AG09309 (cell line): ENCODE results near the gene ABCF1.

Experiments
- DNase-seq: peaks from one replicate; pipeline ENCODE4 v3.0.0-alpha.2; 2010; ENCODE audit warnings: low read depth
- H3K4me3 ChIP-seq: 2 replicates; pipeline ENCODE4 v1.5.1; 2011; ENCODE audit warnings: mild to moderate bottlenecking, low read depth, low read length, moderate library complexity; ENCODE audit not compliant: control insufficient read depth
- TF ChIP-seq, protein P1 (sequence below): IDR thresholded peaks from 2 replicates; pipeline ENCODE4 v1.5.1; 2011; ENCODE audit warnings: mild to moderate bottlenecking, low read depth, low read length, inconsistent platforms; ENCODE audit not compliant: insufficient read depth, control insufficient read depth; ENCODE audit errors: missing control alignments

The ABCF1 gene

DNA sequence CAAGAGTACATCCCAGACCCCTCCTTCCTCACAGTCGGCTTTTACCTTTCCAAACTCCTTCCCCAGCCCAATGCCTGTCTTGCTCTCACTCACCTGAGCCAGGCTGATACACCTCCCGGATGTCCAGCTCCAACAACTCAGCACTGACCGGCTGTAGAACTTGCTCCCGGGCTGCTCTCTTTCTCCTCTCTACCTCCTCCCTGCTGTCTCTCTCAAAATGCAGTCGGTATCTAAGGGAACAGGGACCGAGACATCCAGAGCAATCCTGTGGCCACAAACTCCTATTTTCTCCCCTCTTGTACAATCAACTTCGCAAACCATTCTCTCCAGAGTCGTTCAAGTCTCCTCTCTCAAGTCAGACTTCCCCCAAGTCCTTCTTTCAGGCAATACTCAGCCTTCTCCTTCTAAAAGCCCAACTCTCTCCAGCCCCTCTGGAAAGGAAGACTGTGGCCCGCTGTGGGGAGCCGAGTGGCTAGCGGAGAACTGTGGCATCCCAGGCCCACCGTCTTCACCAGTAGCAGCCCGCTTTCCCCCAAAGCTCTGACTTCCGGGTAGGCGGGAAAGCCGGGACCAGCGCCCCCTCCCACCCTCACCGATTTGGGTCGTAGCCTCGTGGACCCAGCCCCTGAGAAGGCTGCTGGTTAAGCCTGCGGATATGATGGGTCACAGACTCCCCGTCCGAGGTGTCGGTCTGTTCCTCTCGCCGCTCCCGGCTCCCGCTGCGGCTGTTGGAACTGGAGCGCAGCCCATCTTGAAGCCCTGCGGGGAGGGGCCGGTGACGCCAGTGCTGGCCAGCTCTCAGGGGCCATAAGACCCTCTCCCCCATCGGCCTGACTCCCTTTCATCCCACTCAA, 16.1 kb upstream of the ABCF1 start:
- TF ChIP-seq, protein P1, sequence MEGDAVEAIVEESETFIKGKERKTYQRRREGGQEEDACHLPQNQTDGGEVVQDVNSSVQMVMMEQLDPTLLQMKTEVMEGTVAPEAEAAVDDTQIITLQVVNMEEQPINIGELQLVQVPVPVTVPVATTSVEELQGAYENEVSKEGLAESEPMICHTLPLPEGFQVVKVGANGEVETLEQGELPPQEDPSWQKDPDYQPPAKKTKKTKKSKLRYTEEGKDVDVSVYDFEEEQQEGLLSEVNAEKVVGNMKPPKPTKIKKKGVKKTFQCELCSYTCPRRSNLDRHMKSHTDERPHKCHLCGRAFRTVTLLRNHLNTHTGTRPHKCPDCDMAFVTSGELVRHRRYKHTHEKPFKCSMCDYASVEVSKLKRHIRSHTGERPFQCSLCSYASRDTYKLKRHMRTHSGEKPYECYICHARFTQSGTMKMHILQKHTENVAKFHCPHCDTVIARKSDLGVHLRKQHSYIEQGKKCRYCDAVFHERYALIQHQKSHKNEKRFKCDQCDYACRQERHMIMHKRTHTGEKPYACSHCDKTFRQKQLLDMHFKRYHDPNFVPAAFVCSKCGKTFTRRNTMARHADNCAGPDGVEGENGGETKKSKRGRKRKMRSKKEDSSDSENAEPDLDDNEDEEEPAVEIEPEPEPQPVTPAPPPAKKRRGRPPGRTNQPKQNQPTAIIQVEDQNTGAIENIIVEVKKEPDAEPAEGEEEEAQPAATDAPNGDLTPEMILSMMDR: no peak
- DNase-seq: no peak

DNA sequence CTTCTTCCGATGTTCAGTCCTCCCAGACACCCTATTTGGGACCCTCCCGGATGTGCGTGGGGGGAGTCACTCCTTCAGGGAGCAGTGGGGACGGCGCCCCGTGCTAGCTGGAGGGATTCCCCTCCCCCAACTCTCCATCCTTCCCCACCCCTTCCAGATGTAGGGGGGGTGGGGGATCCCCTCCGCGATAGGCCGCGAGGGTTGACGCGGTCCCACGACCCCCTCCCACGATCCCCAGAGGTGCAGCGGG, 15.5 kb upstream of the ABCF1 start:
- no peak for DNase-seq
- TF ChIP-seq, protein P1: no peak
- peak overlapping the region; percentile 87 for H3K4me3 ChIP-seq

More for the DNA sequence above, 16.1 kb upstream of the ABCF1 start:
- peak overlapping the region; percentile 87 for H3K4me3 ChIP-seq

DNA sequence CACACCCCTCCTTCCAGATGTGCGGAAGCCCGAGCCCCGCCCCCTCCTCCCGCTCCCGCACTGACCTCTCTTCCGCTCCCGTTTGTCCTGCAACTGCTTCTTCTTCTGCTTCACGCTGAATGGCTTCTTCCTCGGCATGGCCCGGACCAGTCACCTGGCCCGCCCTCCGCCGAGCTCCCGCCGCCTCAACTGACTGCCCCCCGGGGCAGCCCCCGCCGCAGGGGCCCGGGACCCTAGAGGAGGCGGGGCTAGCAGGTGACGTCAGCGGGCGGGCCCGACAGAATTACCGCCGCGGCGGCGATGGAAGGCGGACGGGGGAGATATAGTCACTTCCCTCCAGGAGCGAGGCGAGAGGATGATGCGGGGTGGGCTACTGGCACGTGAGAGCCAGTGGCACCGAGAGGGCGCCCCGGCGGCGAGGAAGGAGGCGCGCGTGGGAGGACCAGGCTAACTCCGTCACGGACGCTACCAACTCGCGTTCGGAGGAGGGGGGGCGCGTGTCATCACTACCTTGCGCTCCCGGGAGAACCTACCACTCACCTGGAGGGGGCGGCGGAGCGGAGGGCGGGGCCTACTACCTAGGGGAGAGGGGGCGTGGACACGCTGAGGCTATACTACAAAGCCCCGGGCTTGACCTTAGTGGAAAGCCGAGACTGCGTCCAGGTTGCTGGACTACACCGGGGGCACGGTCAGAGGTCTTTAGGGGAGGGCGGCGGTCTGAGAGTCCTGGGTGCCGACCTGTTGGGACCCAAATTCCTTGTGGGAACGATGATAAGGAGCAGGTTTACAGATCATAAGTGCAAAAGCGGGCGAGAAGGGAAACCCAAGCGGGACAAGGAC, 15.0 kb upstream of the ABCF1 start, which contains the start of gene GNL1:
TSS of gene GNL1 (minus strand) at position 424 of the 840 bp plus-strand sequence. CDS start at position 138, 286 bp downstream.
- peak; percentile 62 for DNase-seq
- peak within 1 kb of the TSS; percentile 87 for H3K4me3 ChIP-seq
- TF ChIP-seq, protein P1: no peak

DNA sequence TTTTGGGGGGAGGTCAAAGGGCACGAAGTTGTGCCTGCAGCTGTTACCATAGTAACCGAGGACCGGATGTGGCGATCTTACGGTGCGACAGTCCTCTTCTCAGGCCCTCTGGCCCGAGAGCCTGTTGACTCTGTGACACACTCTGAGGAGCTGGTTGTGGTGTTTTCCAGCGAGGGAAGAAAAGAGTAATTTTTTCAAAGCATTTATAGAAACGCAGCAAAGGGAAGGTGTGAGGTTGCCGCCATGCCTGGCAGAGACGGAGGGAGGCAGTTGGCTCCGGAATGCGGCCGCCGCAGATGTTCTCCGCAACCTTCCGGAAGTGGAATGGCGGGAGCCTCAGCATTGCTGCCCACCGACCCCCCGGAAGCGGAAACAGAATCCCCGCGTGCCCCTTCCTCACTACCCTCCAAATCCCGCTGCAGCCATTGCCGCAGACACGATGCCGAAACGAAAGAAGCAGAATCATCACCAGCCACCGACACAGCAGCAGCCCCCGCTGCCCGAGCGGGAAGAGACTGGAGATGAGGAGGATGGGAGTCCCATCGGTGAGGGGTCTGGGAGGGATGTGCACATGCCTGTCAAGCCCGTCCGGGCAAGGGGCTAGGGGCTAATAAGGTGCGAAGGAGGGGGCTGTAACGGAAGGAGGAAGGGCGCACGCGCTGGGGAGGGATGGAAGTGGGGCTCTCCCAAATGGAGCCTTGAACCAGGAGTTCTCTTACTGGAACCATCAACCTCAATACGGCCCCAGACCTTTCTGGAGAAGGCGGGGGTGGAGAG, 14.1 kb upstream of the ABCF1 start, which contains the start of gene PRR3:
TSS of gene PRR3 (plus strand) at position 390 of the 777 bp plus-strand sequence. CDS start at position 440, 50 bp downstream.
- TF ChIP-seq, protein P1: no peak
- peak within 1 kb of the TSS; percentile 87 for H3K4me3 ChIP-seq
- peak; percentile 66 for DNase-seq

DNA sequence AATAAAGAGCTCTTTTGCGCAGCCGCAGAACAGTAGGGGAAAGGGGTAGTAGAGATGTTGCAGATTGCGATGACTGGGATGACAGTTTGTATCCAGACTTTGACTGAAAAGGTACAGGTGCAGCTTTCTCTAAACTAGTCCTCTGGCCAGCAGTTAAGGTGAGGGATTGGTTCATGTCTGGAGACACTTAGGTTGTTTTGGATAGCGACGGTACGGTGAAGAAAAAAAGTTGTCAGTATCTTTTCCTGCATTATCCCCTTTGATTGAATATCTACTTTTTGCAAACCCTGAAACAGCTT, 13.6 kb upstream of the ABCF1 start:
- peak overlapping the region; percentile 87 for H3K4me3 ChIP-seq
- no peak for DNase-seq
- TF ChIP-seq, protein P1: no peak

DNA sequence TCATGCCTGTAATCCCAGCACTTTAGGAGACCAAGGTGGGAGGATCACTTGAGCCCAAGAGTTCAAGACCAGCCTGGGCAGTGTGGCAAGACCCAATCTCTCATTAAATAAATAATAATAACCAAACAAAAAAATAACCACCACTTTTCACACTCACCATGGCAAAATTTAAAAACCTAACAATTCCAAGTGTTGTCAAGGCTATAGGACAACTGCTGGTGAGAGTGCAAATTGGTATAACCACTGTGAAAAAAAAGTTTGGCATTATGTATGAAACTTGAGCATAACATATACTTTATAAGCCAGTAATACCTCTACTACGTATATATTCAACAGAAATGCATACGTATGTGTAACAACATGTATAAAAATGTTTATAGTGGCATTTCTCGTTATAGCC, 10.3 kb upstream of the ABCF1 start:
- H3K4me3 ChIP-seq: no peak overlapping the region
- DNase-seq: no peak
- TF ChIP-seq, protein P1: no peak
